NCI-H524 (cell line): Measurements from ENCODE around the gene IGF2BP2.
"Not testable (repeated sequence)": the region's sequence is repeated elsewhere in the genome, so short reads cannot be mapped to it uniquely, and the experiment has no call there.

Source experiments
- DNase-seq, 2 experiments: peaks; one replicate each; lab custom pipeline; 2025; lab: John Stamatoyannopoulos, UW

The IGF2BP2 gene

DNA sequence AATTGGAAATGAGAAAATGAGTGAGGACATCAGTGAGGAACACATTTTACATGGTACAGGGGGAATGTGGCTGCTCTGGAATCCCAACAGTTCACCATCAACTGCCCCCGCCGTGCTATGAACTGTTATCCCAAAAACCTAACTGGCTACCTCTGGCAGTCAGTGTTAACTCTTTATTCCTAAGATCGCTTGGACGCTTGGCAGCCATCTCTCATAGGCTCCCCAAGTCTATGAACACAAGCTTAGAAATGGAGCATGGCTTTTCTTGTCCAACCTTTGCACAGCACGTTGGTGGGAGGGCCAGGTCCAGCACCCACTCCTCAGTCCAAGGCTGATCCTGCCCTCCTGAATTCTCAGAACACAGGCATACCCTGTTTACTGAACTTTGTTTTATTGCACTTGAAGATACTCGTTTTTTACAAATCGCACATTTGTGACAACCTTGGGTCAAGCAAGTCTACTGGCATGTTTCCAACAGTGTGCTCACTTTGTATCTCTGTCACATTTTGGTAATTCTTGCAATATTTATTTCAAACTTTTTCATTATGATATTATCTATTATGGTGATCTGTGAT is 185.1 kb downstream of the IGF2BP2 start:
- DNase-seq, result no peak

DNA sequence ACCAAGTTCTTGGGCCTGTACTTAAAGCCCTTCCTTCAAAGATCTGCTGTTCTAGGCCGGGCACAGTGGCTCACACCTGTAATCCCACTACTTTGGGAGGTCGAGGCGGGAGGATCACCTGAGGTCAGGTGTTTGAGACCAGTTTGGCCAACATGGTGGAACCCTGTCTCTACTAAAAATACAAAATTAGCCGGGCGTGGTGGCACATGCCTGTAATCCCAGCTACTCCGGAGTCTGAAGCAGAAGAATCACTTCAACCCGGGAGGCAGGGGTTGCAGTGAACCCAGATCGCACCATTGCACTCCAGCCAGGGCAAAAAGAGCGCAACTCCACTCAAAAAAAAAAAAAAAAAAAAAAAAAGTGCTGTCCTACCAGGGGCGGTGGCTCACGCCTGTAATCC is 186.2 kb downstream of the IGF2BP2 start:
- not testable (repeated sequence) for DNase-seq

DNA sequence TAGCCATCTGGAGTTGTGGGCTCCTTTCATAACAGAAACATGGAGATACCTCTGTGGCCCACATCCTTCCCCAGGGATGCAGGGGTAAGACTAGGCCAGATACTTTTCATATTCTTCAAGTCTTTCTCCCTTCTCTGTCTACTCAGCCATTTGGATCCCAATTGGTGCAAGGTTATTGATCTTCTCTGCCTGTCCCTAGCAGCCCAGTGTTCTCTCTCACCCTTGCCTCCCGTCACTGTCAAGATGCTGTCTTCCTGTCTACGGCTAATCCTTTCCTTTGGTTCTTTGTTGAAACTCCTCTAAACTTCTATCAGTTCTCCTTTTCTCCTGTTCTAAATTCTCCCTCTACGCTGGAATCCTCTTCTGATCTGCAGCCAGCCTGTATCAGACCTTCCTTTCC is 187.5 kb downstream of the IGF2BP2 start:
- DNase-seq, result no peak

DNA sequence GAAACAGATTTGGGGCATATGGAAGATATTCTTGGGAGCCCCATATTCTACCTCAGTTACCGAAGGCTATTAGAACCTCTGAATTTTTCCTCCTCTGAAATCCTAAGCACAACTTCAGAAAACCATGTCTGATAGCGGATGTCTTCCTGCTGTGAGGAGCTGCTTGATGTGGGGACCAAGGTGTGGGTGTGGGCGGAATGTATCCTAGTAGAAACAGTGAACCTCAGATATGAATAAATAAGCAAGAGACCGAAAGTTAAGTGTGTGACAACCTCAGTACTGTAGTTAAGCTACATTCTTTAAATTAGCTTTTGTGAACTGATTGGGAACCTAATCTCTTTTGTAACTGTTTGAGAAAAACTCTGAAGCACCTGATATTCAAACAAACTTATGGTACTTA is 191.8 kb downstream of the IGF2BP2 start:
- no peak for DNase-seq

DNA sequence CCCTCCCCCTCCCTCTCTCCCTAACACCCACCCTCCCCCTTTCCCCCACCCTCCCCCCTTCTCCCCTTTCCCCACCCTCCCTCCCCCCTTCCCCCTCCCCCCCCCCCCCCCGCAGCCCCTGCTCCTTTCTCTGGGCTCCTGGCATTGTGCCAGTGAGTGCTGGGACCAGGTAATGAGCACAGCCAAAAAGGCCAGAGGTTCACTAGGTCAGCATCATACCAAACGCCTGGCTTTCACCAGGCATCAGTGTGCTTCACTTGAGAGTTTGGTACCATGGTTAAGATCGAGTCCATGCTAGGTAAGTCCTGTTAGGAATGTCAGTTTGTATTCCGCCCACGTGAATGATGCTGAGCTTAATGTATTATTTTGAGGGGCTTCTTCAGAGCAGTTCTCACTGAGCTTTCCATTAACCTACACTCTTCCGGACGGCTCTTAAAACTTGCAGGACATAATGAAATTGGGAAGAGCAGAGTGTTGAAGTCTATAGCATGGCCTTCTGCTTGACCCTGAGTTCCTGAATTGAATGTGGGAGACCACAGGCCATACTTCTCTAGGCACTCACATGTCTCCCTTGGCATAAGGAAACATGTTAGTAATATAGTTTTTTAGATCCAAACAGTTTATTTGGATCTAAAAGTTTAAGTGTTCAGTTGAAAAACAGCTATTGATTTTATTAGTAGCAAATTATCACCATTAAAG is 193.2 kb downstream of the IGF2BP2 start:
- DNase-seq, result no peak

DNA sequence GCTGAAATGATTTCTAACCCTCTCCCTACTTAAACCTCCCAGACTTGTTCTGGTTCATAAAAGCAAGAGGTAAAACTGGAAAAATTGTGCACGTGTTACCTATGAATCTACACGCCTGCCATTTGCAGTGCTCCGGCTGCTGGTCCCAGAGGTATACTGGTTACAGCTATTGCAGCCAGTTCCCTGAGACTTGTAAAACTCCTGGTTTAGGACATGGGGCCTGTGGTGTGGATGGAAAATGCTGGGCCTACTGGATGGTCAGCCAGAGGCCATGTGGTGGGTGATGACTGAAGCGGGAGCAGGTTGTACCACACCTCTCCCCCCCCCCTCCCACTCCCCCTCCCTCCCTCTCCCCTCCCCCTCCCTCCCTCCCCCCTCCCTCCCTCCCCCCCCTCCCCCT is 193.7 kb downstream of the IGF2BP2 start:
- no peak for DNase-seq

DNA sequence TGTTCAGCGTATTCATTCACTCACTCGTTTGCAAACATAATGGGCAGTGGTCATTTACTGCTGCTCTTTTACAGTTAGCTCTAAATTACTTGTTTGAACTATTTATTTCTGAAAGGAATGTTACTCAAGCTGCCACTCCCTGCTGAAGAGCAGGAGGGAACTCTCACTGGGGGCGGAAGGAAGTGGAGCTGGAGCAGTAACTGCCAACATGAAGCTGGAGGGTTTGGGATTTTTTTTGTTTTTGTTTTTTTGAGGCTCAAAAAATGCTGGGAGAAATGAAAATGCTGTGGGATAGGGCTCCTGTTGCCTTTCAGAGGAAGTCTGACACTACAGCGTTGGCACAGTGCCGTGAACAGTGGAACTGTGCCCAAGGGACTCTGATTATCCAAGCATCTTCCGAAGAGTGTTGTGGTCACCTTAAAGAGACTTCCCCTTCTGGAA is 194.6 kb downstream of the IGF2BP2 start:
- DNase-seq, result no peak

DNA sequence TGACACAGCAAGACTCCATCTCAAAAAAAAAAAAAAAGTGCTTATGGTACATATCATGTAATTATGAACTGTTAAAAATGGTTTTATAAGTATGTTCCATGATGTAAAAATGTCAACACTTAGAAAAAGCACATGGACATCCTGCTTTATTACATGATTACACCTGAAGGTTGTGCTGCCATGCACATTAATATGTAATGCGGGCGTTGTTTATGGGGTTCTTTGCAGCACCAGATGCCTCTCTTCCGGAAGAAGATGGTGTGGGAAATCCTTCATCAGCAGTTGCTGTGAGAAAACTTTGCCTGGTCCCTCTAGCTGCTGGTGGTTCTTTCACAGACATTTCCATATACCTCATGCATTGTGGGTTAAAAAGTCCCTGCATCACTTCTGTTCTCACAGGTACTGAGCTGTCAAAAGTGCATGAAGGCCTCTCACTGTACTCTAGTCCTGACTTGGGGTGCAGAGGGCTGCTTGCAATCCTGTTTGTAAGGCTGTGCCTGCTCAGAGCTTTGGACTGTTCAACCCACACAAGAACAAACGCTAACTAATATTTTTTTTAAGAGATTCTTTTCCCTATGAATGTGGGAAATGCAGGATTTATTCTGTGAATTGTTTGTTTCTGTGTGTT is 195.2 kb downstream of the IGF2BP2 start:
- no peak for DNase-seq

DNA sequence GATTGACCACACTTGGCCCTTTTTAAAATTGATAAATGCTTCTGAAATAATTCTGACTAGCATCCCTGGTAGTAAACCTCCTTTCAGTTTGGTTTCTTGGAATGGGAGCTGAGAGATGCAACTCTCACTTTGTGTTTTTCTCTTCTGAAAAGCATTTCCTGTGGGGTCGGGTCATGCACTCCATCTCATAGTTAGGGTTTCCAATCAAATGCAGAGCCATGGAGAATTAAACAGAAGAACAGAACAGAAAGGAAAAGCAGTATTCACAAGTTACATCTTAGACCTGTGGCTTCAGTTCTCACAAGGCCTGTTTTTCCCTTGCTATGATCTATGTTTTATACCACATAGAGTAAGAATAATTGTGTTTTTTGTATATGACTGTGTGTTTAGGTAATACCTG is 199.1 kb downstream of the IGF2BP2 start:
- DNase-seq, result no peak

DNA sequence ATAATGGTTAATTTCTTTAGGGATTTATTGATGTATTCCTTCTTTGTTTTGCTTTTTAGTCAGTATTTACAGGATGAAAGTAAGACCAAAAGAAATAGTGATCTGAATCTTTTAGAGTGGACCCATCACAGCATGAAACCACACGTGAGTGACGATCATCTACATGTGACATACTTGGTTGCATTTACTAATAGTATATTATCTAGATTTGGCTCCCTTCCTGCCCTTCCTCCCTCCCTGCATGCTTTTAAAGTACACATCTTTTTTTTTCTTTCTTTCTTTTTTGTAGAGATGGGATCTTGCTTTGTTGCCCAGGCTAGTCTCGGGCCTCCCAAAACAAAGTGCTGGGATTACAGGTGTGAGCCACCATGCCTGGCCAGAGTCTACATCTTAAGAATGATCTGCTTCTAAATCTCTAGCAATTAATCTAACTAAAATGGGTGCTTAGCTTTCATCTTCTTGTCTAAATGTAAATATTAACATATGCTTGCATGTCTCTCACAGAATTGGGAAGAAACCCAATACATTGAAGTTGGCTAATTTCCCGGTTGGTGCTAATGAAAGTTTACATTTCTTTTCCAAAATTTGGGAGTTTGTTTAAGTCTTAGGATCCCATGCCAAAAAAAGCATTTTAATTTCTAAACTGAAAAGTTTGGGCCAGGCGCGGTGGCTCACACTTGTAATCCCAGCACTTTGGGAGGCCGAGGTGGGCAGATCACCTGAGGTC is 200.7 kb downstream of the IGF2BP2 start:
- DNase-seq, result no peak

DNA sequence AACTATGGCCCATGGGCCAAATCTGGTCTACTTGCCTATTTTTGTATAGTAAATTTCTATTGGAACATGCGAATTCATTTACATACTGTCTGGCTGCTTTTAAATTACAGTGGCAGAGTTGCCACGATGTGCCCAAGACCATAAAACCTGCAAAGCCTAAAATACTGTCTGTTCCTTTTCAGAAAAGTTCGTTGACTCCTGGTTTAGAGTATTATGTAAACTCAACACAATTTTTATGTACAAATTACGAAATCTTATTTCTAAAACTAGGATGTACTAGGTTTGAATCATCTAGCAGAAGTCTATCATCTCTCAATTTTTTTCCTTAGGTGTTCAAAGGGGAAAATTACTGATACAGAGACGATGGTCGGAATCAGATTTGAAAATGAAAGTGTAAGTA is 211.8 kb downstream of the IGF2BP2 start:
- no peak for DNase-seq

DNA sequence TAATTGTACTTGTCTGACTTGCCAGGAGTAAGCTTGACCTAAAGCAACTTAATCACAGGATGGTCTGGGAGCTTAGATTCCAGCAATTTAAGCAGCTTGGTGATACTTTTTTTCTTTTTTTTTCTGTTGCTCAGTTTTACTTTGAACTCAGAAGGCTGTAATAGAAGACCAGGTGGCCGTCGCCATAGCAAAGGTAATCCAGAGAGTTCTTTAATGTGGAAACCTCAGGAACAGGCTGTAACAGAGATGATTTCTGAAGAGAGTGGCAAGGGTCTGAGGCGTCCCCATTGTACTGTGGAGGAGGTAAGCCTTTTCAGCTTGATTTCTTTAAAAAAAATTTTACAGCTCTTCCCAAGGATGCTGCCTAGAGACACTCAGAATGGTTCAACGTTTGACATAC is 218.6 kb downstream of the IGF2BP2 start:
- no peak for DNase-seq

DNA sequence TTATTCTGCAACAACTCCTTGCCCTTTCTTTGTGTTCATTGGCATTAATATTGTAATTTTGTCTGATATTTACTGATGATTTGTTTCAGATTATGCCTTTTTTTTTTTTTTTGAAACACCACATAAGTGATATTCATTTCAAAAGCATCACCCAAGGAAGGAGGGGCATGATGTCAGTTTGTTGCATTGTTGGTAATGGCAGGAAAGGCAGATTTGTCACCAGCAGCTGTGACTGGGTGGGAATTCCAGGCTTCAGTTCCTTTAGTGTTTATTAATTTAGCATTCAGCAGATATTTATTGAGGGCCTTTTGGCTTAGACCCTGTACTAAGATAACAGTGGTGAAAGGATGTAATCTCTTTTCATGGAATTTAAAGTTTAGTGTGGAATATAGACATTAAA is 219.3 kb downstream of the IGF2BP2 start:
- no peak for DNase-seq

DNA sequence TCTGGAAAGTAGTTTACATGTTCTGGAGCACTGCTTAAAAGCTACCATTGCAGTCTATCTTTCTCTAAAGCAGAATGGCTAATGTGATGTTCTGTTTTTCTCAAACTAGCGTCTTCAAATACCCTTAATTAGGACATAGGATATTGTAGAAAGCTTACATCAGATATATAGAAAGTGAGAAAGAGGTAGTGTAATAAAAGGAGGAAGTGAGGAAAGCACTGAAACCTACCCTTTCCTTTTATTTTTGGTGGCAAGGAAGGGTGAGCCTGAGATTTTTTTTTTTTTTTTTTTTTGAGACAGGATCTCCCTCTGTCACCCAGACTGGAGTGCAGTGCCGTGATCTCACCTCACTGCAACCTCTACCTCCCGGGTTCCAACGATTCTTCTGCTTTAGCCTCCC is 229.3 kb downstream of the IGF2BP2 start:
- no peak for DNase-seq

DNA sequence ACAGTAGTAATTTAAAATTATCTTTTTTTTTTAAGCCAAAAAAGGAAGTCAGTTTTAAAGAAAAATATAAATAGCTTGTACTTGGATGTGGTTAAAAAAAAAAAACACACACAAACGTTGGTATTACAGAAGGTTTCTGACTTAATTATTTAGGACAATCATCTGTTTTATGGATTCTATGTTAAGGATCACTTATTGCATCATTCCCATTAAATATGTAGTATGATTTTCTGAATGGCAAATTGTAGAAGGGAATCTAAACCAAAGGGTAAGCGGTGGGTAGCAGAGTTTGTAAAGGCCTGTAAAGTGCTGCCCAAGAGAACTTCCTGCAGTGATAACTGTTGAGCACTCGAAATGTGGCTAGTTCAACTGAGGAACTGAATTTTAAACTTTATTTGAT is 230.8 kb downstream of the IGF2BP2 start:
- no peak for DNase-seq
